ENCODE results near the gene TADA3. TPM values are rescaled to one million over a fixed set of nuclear protein-coding genes. Genes with fewer than 3 reads are reported as not detected.

Gene TADA3
- polyA plus RNA-seq, 2 of the 4 experiments (the other 2 are of a cell fraction): 42.6 to 50.3 TPM

DNA sequence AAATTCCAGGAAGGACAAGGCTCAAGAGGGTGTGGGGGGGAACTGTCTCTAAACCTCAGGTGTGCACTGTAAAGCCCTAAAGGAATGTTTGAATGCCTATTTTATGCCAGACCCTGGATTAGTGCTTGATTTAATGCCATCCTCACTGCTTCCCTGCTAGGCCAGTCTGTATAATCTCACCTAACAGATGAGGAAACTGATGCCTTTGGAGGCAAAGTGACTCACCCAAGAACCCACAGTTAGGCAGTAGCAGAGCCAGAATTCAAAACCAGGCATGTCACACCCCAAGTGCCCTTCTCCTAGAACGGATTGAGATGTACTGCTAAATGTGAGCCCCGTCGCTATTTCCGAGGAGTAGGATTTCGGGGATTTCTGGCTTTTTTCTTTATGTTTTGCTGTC, 30.4 kb downstream of the TADA3 start (continued):
- TF ChIP-seq, protein P1, sequence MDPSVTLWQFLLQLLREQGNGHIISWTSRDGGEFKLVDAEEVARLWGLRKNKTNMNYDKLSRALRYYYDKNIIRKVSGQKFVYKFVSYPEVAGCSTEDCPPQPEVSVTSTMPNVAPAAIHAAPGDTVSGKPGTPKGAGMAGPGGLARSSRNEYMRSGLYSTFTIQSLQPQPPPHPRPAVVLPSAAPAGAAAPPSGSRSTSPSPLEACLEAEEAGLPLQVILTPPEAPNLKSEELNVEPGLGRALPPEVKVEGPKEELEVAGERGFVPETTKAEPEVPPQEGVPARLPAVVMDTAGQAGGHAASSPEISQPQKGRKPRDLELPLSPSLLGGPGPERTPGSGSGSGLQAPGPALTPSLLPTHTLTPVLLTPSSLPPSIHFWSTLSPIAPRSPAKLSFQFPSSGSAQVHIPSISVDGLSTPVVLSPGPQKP (IDR thresholded peaks at IDR 0.05; ENCODE audit: low read depth, low read length): no peak
- TF ChIP-seq CHD2 (IDR thresholded peaks at IDR 0.05; ENCODE audit: low read length, partially characterized antibody) (no peak), HOXA7 (CRISPR knock-in tag; IDR thresholded peaks at IDR 0.05) (no peak), POLR2AphosphoS2 (conservative IDR thresholded peaks at IDR 0.05; ENCODE audit: low read length) (no peak)

DNA sequence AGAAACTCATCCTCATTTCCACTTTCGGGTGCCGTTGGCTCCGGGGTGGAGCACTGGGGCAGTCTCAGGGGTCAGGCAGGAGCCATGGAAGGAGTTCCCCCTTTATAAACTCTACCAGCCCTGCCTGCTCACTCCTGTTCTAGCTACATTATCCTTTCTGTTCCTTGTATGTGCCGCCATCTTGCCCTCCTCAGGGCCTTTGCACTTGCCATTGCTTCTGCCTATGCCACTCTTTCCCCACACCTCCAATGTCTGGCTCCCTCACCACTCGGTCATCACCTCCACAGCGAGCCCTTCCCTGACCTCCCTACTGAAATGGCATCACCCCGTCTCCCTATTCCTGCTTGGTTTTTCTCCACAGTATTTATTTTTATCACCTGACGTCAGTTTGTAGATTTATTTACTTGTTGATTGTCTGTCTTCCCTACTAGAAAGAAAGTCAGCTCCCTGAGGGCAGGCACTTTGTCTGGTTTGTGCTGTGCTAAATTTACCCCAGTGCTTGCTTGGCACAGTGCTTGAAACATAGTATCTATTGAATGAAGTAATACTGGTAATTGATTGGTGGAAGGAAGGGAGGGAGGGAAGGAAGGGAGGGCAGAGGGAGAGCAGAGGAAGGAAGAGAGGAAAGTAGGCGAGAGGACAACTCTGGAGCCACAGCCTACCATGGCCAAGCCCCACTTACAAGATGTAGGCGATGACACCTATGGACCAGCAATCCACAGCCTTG, 31.3 kb downstream of the TADA3 start:
- DNase-seq (ENCODE audit: low read depth in 1 of 2, low spot score in 1 of 2): no peak
- 93% methylated on average over 10 of the region's 10 CpGs for WGBS (ENCODE audit: missing lambda C conversion rate)
- H3K4me1 ChIP-seq: no peaks in the 10 kb centered on the region
- 0 out of 6 replicates have a peak, but pooled peaks of 1 of the 2 experiments have one; percentile 17 for ATAC-seq
- no peak overlapping the region for H3K27ac ChIP-seq
- no peaks in the 10 kb centered on the region for H3K9me3 ChIP-seq
- CTCF ChIA-PET: interaction anchor here (1.5 to 3.1 kb wide), 2 partner anchors 28 to 45 kb away, joined by 3 to 8 read pairs; no protein-coding TSS in a partner anchor
- H3K4me2 ChIP-seq: no peak overlapping the region
- FAIRE-seq: no peak
- H3K4me3 ChIP-seq: no peak overlapping the region
- TF ChIP-seq CHD4 (IDR thresholded peaks at IDR 0.05; ENCODE audit: borderline replicate concordance): no peak
- TF ChIP-seq EHF (CRISPR knock-in tag; IDR thresholded peaks at IDR 0.05): no peak
- TF ChIP-seq POLR2A (IDR thresholded peaks at IDR 0.05; ENCODE audit: low read length): no peak
- TF ChIP-seq HEYL (CRISPR knock-in tag; IDR thresholded peaks at IDR 0.05): no peak
- TF ChIP-seq, protein P2, sequence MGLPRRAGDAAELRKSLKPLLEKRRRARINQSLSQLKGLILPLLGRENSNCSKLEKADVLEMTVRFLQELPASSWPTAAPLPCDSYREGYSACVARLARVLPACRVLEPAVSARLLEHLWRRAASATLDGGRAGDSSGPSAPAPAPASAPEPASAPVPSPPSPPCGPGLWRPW (IDR thresholded peaks at IDR 0.05): no peak
- no peak for TF ChIP-seq NFE2L2 (conservative IDR thresholded peaks at IDR 0.05; ENCODE audit: low read length)
- TF ChIP-seq, protein P1 (IDR thresholded peaks at IDR 0.05; ENCODE audit: low read depth, low read length): no peak
- TF ChIP-seq HOXA7 (CRISPR knock-in tag; IDR thresholded peaks at IDR 0.05): no peak
- no peak for TF ChIP-seq ESRRA (IDR thresholded peaks at IDR 0.05; ENCODE audit: borderline replicate concordance, low read length)
- no peak for TF ChIP-seq NPAS2 (CRISPR knock-in tag; IDR thresholded peaks at IDR 0.05; ENCODE audit: borderline replicate concordance)
- TF ChIP-seq, protein P3, sequence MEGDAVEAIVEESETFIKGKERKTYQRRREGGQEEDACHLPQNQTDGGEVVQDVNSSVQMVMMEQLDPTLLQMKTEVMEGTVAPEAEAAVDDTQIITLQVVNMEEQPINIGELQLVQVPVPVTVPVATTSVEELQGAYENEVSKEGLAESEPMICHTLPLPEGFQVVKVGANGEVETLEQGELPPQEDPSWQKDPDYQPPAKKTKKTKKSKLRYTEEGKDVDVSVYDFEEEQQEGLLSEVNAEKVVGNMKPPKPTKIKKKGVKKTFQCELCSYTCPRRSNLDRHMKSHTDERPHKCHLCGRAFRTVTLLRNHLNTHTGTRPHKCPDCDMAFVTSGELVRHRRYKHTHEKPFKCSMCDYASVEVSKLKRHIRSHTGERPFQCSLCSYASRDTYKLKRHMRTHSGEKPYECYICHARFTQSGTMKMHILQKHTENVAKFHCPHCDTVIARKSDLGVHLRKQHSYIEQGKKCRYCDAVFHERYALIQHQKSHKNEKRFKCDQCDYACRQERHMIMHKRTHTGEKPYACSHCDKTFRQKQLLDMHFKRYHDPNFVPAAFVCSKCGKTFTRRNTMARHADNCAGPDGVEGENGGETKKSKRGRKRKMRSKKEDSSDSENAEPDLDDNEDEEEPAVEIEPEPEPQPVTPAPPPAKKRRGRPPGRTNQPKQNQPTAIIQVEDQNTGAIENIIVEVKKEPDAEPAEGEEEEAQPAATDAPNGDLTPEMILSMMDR (IDR thresholded peaks at IDR 0.05): no peak
- TF ChIP-seq PHF8 (IDR thresholded peaks at IDR 0.05; ENCODE audit: borderline replicate concordance, low read depth): no peak
- POLR2A ChIA-PET: no interaction called here

DNA sequence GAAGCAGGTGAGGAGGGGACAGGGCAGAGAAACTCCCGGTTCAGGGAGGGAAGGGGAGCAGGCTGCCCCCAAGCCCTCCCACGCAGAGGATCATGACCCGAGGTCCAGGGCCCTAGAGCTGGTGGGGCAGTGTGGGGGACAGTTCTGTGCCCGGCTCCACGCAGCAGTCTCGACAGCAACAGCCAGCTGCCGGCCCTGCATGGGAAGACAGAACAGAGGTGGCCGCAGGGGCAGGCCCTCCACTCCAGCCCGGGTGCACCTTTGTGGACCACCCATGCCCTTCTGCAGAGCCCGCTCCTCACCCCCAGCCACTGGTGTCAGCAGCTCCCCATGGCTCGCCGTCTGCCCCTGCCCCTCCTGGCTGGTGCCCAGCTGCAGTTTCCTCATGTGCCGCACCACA, 34.8 kb downstream of the TADA3 start:
- ATAC-seq: no peak
- WGBS (ENCODE audit: missing lambda C conversion rate): 83% methylated on average over 12 of the region's 13 CpGs
- CTCF ChIA-PET: interaction anchor here (0.7 to 1.1 kb wide), 2 partner anchors 8 to 404 kb away, joined by 3 read pairs; no protein-coding TSS in a partner anchor

More for the DNA sequence above, 34.8 kb downstream of the TADA3 start:
- POLR2A ChIA-PET: no interaction called here
- no peak for TF ChIP-seq NR3C1 (IDR thresholded peaks at IDR 0.05)
- TF ChIP-seq EHF (CRISPR knock-in tag; IDR thresholded peaks at IDR 0.05): no peak
- no peak for TF ChIP-seq FOXS1 (CRISPR knock-in tag; IDR thresholded peaks at IDR 0.05)
- TF ChIP-seq, protein P1 (IDR thresholded peaks at IDR 0.05; ENCODE audit: low read depth, low read length): no peak
- TF ChIP-seq CHD2 (IDR thresholded peaks at IDR 0.05; ENCODE audit: low read length, partially characterized antibody): no peak
- TF ChIP-seq, protein P2 (IDR thresholded peaks at IDR 0.05): no peak
- no peak for TF ChIP-seq CBX2 (IDR thresholded peaks at IDR 0.05; ENCODE audit: borderline replicate concordance, low read depth)
- TF ChIP-seq ZC3H11A (IDR thresholded peaks at IDR 0.05): no peak
- no peak for TF ChIP-seq MAFK (IDR thresholded peaks at IDR 0.05; ENCODE audit: partially characterized antibody)
- H3K27ac ChIP-seq: no peak overlapping the region
- H3K4me1 ChIP-seq: no peaks in the 10 kb centered on the region
- H3K4me3 ChIP-seq: no peak overlapping the region
- no peak overlapping the region for H3K4me2 ChIP-seq
- DNase-seq (ENCODE audit: low read depth in 1 of 2, low spot score in 1 of 2) (no peak), FAIRE-seq (no peak)
- no peaks in the 10 kb centered on the region for H3K9me3 ChIP-seq
